GM19468 (cell line): Measurements from ENCODE around the gene PKDCC.

Experiments used
- ATAC-seq: cut with Tn5 transposase; IDR thresholded peaks from one replicate; pipeline ENCODE4 v1.9.1; 2021; ENCODE audit warnings: mild to moderate bottlenecking, moderate library complexity, moderate number of reproducible peaks; ENCODE audit not compliant: unreplicated experiment; ENCODE audit errors: extremely low read depth

PKDCC gene

DNA sequence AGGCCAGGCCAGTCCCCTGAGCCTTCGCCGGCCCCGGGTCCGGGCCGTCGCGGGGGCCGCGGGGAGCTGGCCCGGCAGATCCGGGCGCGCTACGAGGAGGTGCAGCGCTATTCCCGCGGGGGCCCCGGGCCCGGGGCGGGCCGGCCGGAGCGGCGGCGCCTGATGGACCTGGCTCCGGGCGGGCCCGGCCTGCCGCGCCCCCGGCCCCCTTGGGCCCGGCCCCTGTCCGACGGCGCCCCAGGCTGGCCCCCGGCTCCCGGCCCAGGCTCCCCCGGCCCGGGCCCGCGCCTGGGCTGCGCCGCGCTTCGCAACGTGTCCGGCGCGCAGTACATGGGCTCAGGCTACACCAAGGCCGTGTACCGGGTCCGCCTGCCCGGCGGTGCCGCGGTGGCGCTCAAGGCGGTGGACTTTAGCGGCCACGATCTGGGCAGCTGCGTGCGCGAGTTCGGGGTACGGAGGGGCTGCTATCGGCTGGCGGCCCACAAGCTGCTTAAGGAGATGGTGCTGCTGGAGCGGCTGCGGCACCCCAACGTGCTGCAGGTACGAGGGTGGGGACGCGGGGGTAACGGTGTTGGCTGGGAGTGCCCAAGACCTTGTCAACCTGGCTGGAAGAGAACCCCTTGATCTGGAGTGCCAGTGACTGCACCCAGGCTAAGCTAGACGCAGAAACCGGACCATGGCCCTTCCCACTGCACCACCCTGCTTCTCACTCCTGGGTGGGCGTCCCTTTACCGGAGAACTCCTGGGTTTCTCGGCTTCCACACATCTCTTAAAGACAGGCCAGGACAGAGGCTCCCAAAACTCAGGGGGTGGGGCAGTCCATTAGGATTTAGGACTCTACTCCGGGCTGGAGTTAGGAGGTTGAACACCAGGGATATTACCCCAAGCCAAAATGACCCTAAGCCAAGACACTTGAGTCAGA, 739 bp downstream of the PKDCC start:
- no peak for ATAC-seq

DNA sequence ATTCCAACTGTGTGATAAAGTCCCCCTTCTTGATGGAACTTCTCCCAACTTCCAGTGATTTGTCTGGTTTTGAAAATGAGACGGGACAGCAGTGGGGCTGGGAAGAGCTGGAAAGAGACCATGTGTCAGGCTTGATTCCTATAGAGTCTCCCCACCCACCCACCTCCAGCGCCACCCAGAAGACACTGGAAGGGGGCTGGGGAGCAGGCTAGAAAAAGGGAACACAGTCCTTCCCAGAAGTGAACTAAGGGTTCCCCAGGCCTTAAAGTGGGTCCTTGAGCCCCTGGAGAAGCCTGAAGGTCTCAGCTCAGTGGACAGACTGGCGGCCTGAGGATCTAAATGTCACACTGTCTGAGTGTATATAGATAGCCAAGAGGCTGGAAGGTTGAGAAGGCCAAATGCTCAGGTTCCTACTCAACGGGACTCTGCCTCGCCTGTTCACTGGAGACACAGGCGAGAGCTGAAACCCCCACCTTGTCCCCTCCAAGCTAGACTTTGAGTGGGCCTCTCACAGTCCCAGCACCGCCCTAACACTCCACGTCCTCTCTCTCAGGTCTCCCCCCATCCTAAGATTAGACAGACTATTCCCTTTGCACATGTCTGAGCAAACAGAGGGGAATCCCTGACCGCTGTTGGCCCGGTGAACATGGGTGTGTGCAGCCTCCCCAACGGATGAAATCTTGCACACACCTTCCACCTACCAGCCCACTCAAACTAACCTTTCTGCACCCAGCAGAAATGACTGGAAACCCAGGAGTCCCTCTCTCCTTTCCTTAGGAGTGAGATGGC, 1.6 kb downstream of the PKDCC start:
- ATAC-seq, result no peak

GRCh38 chr2:42050010-42050702, 2.3 kb downstream of the PKDCC start:
- no peak for ATAC-seq

DNA sequence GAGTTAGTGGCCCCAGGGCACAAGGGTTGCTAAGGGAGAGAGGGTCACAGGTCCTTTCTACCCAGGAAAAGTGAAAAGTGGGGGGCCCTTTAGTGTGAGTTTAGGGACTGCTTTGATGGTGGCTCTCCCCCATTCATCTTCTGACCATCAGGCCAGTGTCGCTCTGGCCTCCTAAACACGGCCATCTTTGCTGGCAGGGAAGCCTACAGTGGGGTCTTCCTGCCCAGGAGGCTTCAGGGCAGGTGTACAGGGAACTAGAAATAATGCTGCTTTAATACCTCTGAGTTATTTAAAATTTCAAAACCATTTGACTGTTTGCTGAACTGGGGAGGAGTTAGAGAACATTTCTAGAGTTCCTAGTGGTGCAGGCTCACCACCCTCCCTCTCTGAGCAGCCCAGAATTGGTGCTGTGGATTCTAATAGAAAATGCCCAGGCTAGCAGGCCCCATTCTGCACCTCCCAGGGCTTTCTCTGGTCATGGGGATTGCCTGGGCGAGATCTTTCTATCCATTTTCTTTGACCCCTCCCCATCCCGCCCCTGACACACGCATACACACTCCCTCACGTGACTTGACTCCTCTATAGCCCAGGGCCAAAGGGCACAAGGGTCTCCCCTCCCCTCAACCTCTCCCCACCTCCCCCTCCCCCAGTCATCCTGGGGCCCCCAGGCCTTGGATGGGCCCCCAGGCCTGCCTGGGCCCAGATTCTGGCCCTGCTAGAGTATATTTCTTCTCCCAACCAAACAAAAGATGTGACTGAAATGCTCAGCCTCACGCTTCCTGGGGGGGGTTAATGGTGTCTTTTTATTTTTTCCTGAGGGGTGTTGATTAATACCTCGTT, 3.1 kb downstream of the PKDCC start:
- no peak for ATAC-seq

DNA sequence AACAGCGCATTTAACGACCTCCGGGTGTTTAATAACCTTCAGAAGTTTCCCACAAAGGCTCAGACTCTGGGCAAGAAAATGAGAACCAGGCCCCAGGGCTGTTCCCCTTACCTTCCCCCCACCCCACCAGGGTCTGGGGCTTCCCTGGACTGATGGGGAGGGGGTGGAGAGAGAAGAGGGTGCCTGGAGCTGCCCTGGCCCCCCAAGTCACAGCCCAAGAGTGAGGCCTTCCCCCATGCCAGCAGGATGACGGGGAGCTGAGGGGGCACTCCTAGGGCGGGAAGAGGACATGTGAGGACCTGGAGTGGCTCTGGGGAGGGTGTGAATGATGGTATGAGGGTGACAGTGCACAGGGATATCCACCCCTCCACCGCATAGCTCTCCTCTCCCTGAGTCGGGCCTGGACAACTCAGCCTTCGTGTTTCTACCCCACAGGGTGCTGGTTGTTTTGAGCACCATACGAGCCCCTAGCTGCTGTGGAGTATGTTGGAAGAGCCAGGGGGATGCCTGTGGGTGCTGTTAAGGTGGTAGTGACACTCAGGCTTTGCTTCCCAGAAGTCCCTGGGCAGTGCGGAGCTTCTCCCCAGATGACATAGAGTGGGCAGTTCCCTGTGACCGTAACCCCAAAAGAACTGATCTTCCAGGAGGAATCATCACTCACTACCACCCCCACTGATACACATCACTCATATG, 3.9 kb downstream of the PKDCC start:
- ATAC-seq, result no peak

DNA sequence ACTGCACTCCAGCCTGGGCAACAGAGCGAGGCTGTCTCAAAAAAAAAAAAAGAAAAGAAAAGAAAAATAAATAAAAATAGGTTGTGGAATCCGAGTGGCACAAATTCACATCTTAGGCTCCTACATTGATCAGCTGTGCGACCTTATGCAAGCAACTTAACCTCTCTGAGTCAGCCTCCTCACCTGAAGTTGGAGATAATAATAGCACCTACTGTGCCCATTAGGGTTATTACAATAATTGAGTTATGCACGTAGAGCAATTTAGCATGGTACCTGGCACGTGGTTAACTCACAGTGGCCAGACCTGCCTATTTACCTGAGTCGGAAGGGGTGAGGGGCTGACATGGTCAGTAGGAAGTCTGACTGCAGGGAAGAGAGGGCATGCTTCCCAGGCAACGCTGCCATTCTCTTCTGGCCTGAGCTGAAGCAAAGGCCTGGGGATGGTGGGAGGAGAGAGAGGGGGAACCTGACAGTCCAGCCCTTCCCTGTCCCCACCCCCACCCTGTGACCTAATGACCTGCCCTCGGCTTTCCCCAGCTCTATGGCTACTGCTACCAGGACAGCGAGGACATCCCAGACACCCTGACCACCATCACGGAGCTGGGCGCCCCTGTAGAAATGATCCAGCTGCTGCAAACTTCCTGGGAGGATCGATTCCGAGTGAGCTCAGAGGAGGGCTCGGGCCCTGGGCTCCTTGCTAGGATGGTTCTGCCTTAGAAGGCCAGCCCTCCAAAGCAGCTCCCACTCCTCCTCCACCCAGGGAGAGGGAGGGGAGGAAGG, 5.1 kb downstream of the PKDCC start:
- ATAC-seq, result no peak

GRCh38 chr2:42053482-42053790, 5.6 kb downstream of the PKDCC start:
- ATAC-seq, result no peak

GRCh38 chr2:42053791-42054701, 6.2 kb downstream of the PKDCC start:
- ATAC-seq, result no peak

- ATAC-seq, result no peak
Measured at GRCh38 chr2:42054714-42055430, 7.1 kb downstream of the PKDCC start.

DNA sequence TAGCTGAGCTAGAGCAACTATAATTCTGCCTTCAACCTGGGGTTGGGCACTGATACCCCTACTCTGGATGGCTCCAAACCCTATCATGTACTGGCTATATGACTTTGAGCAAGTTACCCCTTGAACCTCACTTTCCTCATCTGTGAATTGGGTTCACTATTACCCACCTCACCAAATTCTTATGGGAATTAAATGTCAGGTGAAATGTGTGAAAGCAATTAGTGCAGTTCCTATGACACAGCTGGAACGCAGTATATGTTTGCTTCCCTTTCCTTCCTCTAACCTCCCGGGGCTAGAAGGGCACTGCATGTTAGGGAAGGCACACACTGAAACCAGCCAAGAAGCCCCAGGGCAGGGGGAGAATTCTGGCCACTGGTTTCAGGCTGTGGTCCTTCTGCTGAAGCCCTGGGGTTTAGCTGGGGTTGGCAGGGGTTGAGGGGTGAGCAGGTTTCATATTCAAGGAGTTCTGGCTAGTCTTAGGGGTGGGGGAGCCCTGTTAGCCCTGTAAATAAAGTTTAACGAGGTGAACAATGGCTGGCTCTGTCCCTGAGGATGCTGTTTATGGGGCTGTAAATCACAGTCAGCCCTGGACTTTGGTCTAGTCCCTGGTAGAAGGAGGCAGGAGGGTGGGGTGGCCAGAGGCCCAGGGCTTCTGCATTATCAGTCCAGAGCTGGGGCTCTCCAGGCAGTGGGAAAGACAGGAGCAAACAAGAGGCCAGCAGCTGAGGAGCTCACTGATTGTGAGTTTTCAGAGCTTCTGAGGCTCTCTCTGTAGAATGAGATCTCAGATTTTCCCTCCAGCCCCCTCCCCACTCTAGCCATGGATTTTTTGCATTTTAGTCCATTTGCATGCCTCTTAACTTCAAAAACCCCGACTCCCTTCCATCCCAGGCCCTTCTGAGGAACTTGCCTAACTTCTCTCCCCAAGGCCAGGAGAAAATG, 8.0 kb downstream of the PKDCC start:
- ATAC-seq, result no peak

DNA sequence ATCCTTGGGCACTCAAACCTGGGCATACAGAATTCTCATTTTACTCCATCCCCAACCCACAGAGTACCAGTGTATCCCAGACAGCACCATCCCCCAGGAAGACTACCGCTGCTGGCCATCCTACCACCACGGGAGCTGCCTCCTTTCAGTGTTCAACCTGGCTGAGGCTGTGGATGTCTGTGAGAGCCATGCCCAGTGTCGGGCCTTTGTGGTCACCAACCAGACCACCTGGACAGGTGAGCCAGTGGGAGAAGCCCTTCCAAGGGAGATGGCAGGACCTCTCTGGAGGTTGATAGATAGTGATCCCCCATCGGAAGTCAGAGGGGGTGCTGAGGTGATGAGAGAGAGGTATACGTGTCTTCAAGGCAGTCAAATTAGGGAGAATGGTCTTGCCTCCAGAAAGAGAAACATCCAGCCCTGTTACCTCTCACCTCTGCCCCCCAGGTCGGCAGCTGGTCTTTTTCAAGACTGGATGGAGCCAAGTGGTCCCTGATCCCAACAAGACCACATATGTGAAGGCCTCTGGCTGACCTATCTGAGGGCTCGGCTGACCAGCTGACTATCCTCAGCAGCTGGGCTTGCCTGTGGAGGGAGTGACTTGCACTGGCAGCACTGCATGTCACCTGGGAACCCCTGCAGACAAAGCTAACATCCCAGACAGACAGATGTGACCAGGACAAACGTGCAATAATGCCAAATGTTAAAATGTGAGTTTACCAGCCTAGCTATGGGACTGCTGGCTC, 9.5 kb downstream of the PKDCC start:
- ATAC-seq, result no peak

DNA sequence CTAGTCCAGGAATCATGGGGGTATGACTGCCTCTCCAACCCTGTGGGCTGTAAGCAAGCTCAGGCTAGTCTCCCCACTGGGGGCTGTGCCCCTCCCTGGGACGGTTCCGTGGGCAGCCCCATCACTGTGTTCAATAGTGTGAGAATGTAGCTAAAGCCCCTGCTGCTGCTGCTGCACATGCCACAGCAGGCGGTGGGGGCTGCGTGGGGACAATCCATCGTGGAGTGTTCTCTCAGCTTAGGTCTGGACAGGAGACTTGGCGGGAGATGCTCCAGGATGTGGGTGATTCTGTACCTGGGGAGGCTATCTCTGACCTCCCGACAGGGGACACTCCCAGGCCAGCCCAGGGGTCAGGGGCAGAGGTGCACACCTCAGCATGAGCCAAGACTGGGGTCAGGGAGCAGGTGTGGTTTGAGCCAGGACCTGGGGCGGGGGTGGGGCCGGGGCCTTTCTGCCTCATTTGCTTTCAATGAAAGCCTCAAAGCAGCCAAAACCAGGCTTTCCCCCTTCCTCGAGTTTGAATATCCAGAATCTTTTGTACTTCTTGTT, 10.2 kb downstream of the PKDCC start:
- no peak for ATAC-seq

- ATAC-seq, result no peak
Measured at GRCh38 chr2:42059261-42059898, 11.6 kb downstream of the PKDCC start.

- no peak for ATAC-seq
Measured at GRCh38 chr2:42060028-42060427, 12.2 kb downstream of the PKDCC start.
